ENCODE measurements around the gene CHMP2B. TPM values are rescaled to one million over a fixed set of nuclear protein-coding genes. Genes with fewer than 3 reads are reported as not detected.

CHMP2B gene
- total RNA-seq, 1 experiment from 2014 or later, result 31.2 TPM

Other genes with a start within 250 kb of the CHMP2B start
- 1.5 and 1.8 TPM in 2 replicates for gene VGLL3, start 236.2 kb upstream of the CHMP2B start, total RNA-seq (2014; rRNA removed; shearing (Covaris generic))
- gene POU1F1, start 49.3 kb downstream of the CHMP2B start, total RNA-seq (2014; rRNA removed; shearing (Covaris generic)), result not detected in 2 replicates